Osteoblast (primary cell): Measurements from ENCODE around the gene SVEP1. TPM values are rescaled to one million over a fixed set of nuclear protein-coding genes. Genes with fewer than 3 reads are reported as not detected.

ENCODE experiments used
- small RNA-seq: library from RNA; depleted of rRNA; stranded (forward); fragments of <200 nt; gene quantifications from one replicate; pipeline ENCODE3, GENCODE V24; 2012
- total RNA-seq: library from RNA; depleted of rRNA; stranded (reverse); fragments of >200 nt; gene quantifications from 2 replicates; pipeline ENCODE4 v1.2.3, GENCODE V29; 2012

Gene SVEP1
- total RNA-seq, 1 donor = 37.6 TPM

Small RNAs within 50 kb of the gene (small RNA-seq; reads per million reads assigned to genes)
- not detected for gene RNU6-1039P

Other genes with a start within 250 kb of the SVEP1 start
- not detected in 2 replicates for gene TXNDC8, start 241.9 kb downstream of the SVEP1 start, total RNA-seq
- gene MUSK, start 89.0 kb upstream of the SVEP1 start, total RNA-seq = under 0.01 TPM in 1 of 2 replicates, not detected in the other